HepG2 (cell line): Measurements from ENCODE around the gene C16orf87. TPM values are rescaled to one million over a fixed set of nuclear protein-coding genes. Genes with fewer than 3 reads are reported as not detected.
A peak's percentile ranks its signal among the peaks of the same experiment; 100 is the strongest.

ENCODE experiments used
- ATAC-seq: fragments of 200-7000 bp; cut with Tn5 transposase; 3 replicates; pipeline ENCODE4 v1.9.1; 2020; ENCODE audit warnings: mild to moderate bottlenecking, moderate library complexity
- BruUV-seq: library from RNA; stranded (reverse); fragments of 400-500 nt; replicated peaks from 2 replicates; lab custom pipeline; 2021; lab: Mats Ljungman, UMichigan
- CTCF ChIA-PET: fragments of 300-600 bp; formaldehyde crosslinking; extraction: SDS; loops from one replicate; lab custom pipeline; 2021; ENCODE audit warnings: low total read pairs, inconsistent platforms, low intra/inter-chr PET ratio; lab: Yijun Ruan, JAX
- POLR2A ChIA-PET: fragments of 350-600 bp; sonication (Branson Sonifier 250); formaldehyde crosslinking; loops from one replicate; lab custom pipeline; 2020; ENCODE audit warnings: antibody characterized with exemption, inconsistent platforms; lab: Yijun Ruan, JAX
- DNase-seq: peaks from one replicate; pipeline ENCODE4 v3.0.0-alpha.2; 2015; ENCODE audit warnings: low spot score
- FAIRE-seq: peaks from 3 replicates; lab custom pipeline; 2011; peaks lifted over from hg19 to GRCh38; lab: Jason Lieb, UNC
- H2AFZ ChIP-seq: one replicate; pipeline ENCODE4 v1.6.1; 2011; ENCODE audit warnings: low read length, inconsistent platforms
- H3K27ac ChIP-seq: fragments of 300-600 bp; 3 replicates; pipeline ENCODE4 v1.8.0; 2011; ENCODE audit warnings: mixed run types, mild to moderate bottlenecking, mixed read lengths, low read length, inconsistent platforms; ENCODE audit not compliant: insufficient read depth; ENCODE audit errors: extremely low read length
- H3K27me3 ChIP-seq, 2 experiments: fragments of 200-600 bp in 1 of 2; 2 replicates in 1 of 2; 3 replicates in 1 of 2; pipeline versions ENCODE4 v1.6.0 to v1.8.0; 2011; ENCODE audit warnings: low read length in 2 of 2, mild to moderate bottlenecking in 2 of 2, moderate library complexity in 2 of 2, inconsistent platforms in 1 of 2; ENCODE audit not compliant: insufficient read depth in 2 of 2, control insufficient read depth in 1 of 2
- H3K36me3 ChIP-seq, 2 experiments: fragments of 200-600 bp in 1 of 2; replicated peaks in 1 of 2; 2 replicates in 1 of 2; 3 replicates in 1 of 2; pipeline versions ENCODE4 v1.5.1 to v1.8.0; 2011; ENCODE audit warnings: low read length in 2 of 2, inconsistent platforms in 1 of 2; ENCODE audit not compliant: insufficient read depth in 2 of 2, control insufficient read depth in 1 of 2
- H3K4me1 ChIP-seq: 2 replicates; pipeline ENCODE4 v1.5.1; 2012; ENCODE audit warnings: low read length, inconsistent platforms; ENCODE audit not compliant: insufficient read depth
- H3K4me2 ChIP-seq: 2 replicates; pipeline ENCODE4 v1.6.0; 2011; ENCODE audit warnings: low read depth, low read length, inconsistent platforms
- H3K4me3 ChIP-seq, 3 experiments: fragments of 200-600 bp in 1 of 3; sonication (generic), shearing (Covaris generic) in 1 of 3; replicated peaks in 1 of 3; 2 replicates each; pipeline ENCODE4 v1.5.1; 2011 to 2016; ENCODE audit warnings: low read length in 3 of 3, inconsistent platforms in 2 of 3, low read depth in 2 of 3, mild to moderate bottlenecking in 2 of 3, control low read depth in 1 of 3, mixed read lengths in 1 of 3; ENCODE audit not compliant: insufficient read depth in 1 of 3
- H3K79me2 ChIP-seq: one replicate; pipeline ENCODE4 v1.6.1; 2011; ENCODE audit warnings: low read length, inconsistent platforms; ENCODE audit not compliant: insufficient read depth
- H3K9ac ChIP-seq: 2 replicates; pipeline ENCODE4 v1.6.0; 2011; ENCODE audit warnings: mild to moderate bottlenecking, low read depth, low read length, inconsistent platforms; ENCODE audit not compliant: insufficient read depth
- H3K9me3 ChIP-seq: 2 replicates; pipeline ENCODE4 v1.5.1; 2012; ENCODE audit warnings: mild to moderate bottlenecking, low read length
- H4K20me1 ChIP-seq: 2 replicates; pipeline ENCODE4 v1.6.0; 2011; ENCODE audit warnings: inconsistent platforms, mild to moderate bottlenecking, low read length, moderate library complexity; ENCODE audit not compliant: insufficient read depth
- ERF ChIP-seq: IDR thresholded peaks from 2 replicates; pipeline ENCODE4 v1.6.1; 2018; ENCODE audit warnings: missing biosample characterization, missing genetic modification reagents
- KDM5B ChIP-seq: sonication (generic); formaldehyde crosslinking; IDR thresholded peaks from 2 replicates; pipeline ENCODE4 v1.4.0; 2020; ENCODE audit warnings: missing genetic modification reagents, mild to moderate bottlenecking, borderline replicate concordance
- SOX6 ChIP-seq, 2 experiments: fragments of 450-650 bp in 1 of 2; sonication (generic) in 1 of 2; formaldehyde crosslinking in 1 of 2; IDR thresholded peaks; 2 replicates each; pipeline versions ENCODE4 v1.4.0 to v1.6.1; 2017 to 2020; ENCODE audit warnings: antibody characterized with exemption in 1 of 2, mild to moderate bottlenecking in 1 of 2, missing genetic modification reagents in 1 of 2
- ZNF121 ChIP-seq: sonication (generic); formaldehyde crosslinking; IDR thresholded peaks from 2 replicates; pipeline ENCODE4 v1.5.0; 2020; ENCODE audit warnings: mild to moderate bottlenecking, missing genetic modification reagents
- ZNF687 ChIP-seq: sonication (generic); formaldehyde crosslinking; IDR thresholded peaks from 2 replicates; pipeline ENCODE4 v1.5.1; 2020; ENCODE audit warnings: mild to moderate bottlenecking, missing genetic modification reagents, moderate library complexity
- WGBS: methylation state at CpG from one replicate; pipeline ENCODE4 v1.1.6; 2017; ENCODE audit warnings: low lambda C conversion rate; 5-methylcytosine and 5-hydroxymethylcytosine counted together
- in situ Hi-C: cut with HindIII; loops from 2 replicates; pipeline ENCODE4 v1.10.0; 2017; ENCODE audit warnings: low pct_unique_long_range_greater_than_20kb; ENCODE audit not compliant: extremely low pct_ligation_motif_present
- intact Hi-C: fragments of 100-400 bp; cut with micrococcal nuclease; formaldehyde crosslinking; loops from one replicate; pipeline ENCODE4 v1.10.0; 2022; ENCODE audit not compliant: unreplicated experiment
- polyA plus RNA-seq, 8 experiments: library from polyadenylated mRNA; depleted of rRNA in 3 of 8; stranded (reverse) in 7 of 8; unstranded in 1 of 8; fragments of >200 nt; fragmentation: Illumina TruSeq in 4 of 8; extraction: Trizol in 4 of 8; gene quantifications; 2 replicates each; pipeline versions ENCODE4 v1.2.1 to v1.2.3, GENCODE V29; 2011 to 2016; ENCODE audit warnings: low read depth in 4 of 8, missing spikeins in 1 of 8, mixed read lengths in 1 of 8; ENCODE audit not compliant: insufficient read depth in 1 of 8
- total RNA-seq, 5 experiments: library from RNA; depleted of rRNA; stranded (reverse); fragments of >200 nt; fragmentation: Illumina TruSeq; extraction: Trizol; gene quantifications; 2 replicates each; pipeline ENCODE4 v1.2.3, GENCODE V29; 2016; ENCODE audit warnings: low read depth in 1 of 5

Gene C16orf87
- total and polyA plus RNA-seq, 2 of the 13 experiments (the other 11 are each of a cell fraction or from before 2014, with no cell fraction given): 8.6 to 19.5 TPM

- H3K4me2 ChIP-seq: no peak overlapping the region
- H3K79me2 ChIP-seq: no peaks in the 10 kb centered on the region
- 94% methylated on average over 8 of the region's 8 CpGs for WGBS
- no peaks in the 10 kb centered on the region for H4K20me1 ChIP-seq
- POLR2A ChIA-PET: interaction anchor here (4.4 to 4.9 kb wide), 2 partner anchors 11 kb away, joined by 59 to 76 read pairs; partner anchors contain the start of gene GPT2
- no peak for ATAC-seq
- no peaks in the 10 kb centered on the region for H3K9me3 ChIP-seq
- H2AFZ ChIP-seq: no peak overlapping the region
- H3K36me3 ChIP-seq: no peaks in the 10 kb centered on the region
- CTCF ChIA-PET: no interaction called here
- H3K4me1 ChIP-seq: peaks cover 98% of the 10 kb centered on the region
- intact Hi-C loops: no loop called here
- no peak for DNase-seq
- no peak for FAIRE-seq
- no peak overlapping the region for H3K9ac ChIP-seq
- H3K4me3 ChIP-seq: no peak overlapping the region
- in situ Hi-C loops: no loop called here
- TF ChIP-seq ERF (CRISPR knock-in tag) (0 out of 2 replicates have a peak, but pooled peaks have one; percentile 5), ZNF687 (CRISPR knock-in tag) (peak; percentile 25; the same call in 1 of the 2 replicates), SOX6 (IDR thresholded peaks at IDR 0.05) (no peak), SOX6 (CRISPR knock-in tag; IDR thresholded peaks at IDR 0.05) (no peak), ZNF121 (CRISPR knock-in tag) (peak; percentile 87), KDM5B (CRISPR knock-in tag) (no peak)
- no peaks in the 10 kb centered on the region for H3K27me3 ChIP-seq
- BruUV-seq: no TSS peak
- no peak overlapping the region for H3K27ac ChIP-seq
Measured at GRCh38 chr16:46875243-46875642, 44.3 kb upstream of the C16orf87 start.
